ENCODE results near the gene FAM184B. TPM values are rescaled to one million over a fixed set of nuclear protein-coding genes. Genes with fewer than 3 reads are reported as not detected.

Gene FAM184B
- total RNA-seq, 6 experiments from 2014 or later, result not detected

GRCh38 chr4:17583276-17583675, 198.1 kb downstream of the FAM184B start:
- H3K4me1 ChIP-seq, result peaks cover 0 to 40% (median 14%) of the 10 kb centered on the region in 4 donors
- intact Hi-C loops (cut with DNase I), result no loop called here
- H3K27ac ChIP-seq, result no peak overlapping the region
- peaks cover 11 to 75% (median 46%) of the 10 kb centered on the region in 4 donors for H3K36me3 ChIP-seq
- no peak overlapping the region for H3K4me3 ChIP-seq
- DNase-seq, result no peak
- no peaks in the 10 kb centered on the region for H3K9me3 ChIP-seq
- no peaks in the 10 kb centered on the region for H3K27me3 ChIP-seq
- WGBS (ENCODE audit: insufficient coverage, low coverage, low lambda C conversion rate, missing lambda C conversion rate), result 90% methylated on average over 9 of the region's 9 CpGs
- no peak for ATAC-seq
- no peak for TF ChIP-seq POLR2A (IDR thresholded peaks at IDR 0.05)
- TF ChIP-seq CTCF (IDR thresholded peaks at IDR 0.05), result no peak

- TF ChIP-seq POLR2A (IDR thresholded peaks at IDR 0.05) (no peak), CTCF (IDR thresholded peaks at IDR 0.05) (no peak)
- 50% methylated on average over 7 of the region's 7 CpGs for WGBS (ENCODE audit: insufficient coverage, low coverage, low lambda C conversion rate, missing lambda C conversion rate)
- Histone ChIP-seq H3K27me3 (no peaks in the 10 kb centered on the region), H3K4me3 (no peak overlapping the region), H3K4me1 (peaks cover 0 to 30% (median 10%) of the 10 kb centered on the region in 4 donors), H3K9me3 (no peaks in the 10 kb centered on the region), H3K27ac (peak overlapping the region; percentile 63 to 94 (median 91)), H3K36me3 (peaks cover 10 to 58% (median 39%) of the 10 kb centered on the region in 4 donors)
- DNase-seq, result no peak
- no peak for ATAC-seq
- intact Hi-C loops (cut with DNase I), result no loop called here
These were observed 200.5 kb downstream of the FAM184B start for GRCh38 chr4:17580969-17581368.

Other genes starting within 250 kb of the FAM184B start
- gene LAP3, start 204.4 kb downstream of the FAM184B start, total RNA-seq, result 100 to 1,000 TPM in 4 of 6 experiments, 10 to 100 TPM in 2; 70.9 to 138 (median 102) TPM
- 10 to 100 TPM in 4 of 6 experiments, 1 to 10 TPM in 2; 3.8 to 18.6 (median 15.3) TPM for gene MED28, start 167.0 kb downstream of the FAM184B start, total RNA-seq
- gene DCAF16, start 29.1 kb upstream of the FAM184B start, total RNA-seq, result 1 to 10 TPM; 4.2 to 7.9 (median 5.6) TPM
- gene NCAPG, start 29.4 kb upstream of the FAM184B start, total RNA-seq, result 1 to 10 TPM in 3 of 6 experiments, under 1 TPM in 2, not detected in 1; 0.44 to 2.5 (median 1.3) TPM
- 1 to 10 TPM; 4.3 to 8.7 (median 6.2) TPM for gene LCORL, start 240.1 kb upstream of the FAM184B start, total RNA-seq